RWPE1 (cell line): ENCODE data around the gene LAMB3.

ENCODE experiments used
- CTCF ChIA-PET: fragments of 350-600 bp; sonication (Branson Sonifier 250); formaldehyde crosslinking; extraction: SDS; loops from one replicate; lab custom pipeline; 2021; lab: Yijun Ruan, JAX
- POLR2A ChIA-PET: fragments of 400-600 bp; formaldehyde crosslinking; extraction: SDS; loops from one replicate; lab custom pipeline; 2020; ENCODE audit warnings: antibody characterized with exemption; ENCODE audit not compliant: low non-redundant PET; lab: Yijun Ruan, JAX
- DNase-seq: peaks from one replicate; pipeline ENCODE4 v3.0.0; 2012; ENCODE audit warnings: low spot score
- H3K27ac ChIP-seq: fragments of 450-650 bp; 2 replicates; pipeline ENCODE4 v1.5.1; 2017
- CTCF ChIP-seq: fragments of 450-650 bp; conservative IDR thresholded peaks from 2 replicates; pipeline ENCODE4 v1.5.1; 2017; ENCODE audit warnings: low read depth, mild to moderate bottlenecking

Gene LAMB3

DNA sequence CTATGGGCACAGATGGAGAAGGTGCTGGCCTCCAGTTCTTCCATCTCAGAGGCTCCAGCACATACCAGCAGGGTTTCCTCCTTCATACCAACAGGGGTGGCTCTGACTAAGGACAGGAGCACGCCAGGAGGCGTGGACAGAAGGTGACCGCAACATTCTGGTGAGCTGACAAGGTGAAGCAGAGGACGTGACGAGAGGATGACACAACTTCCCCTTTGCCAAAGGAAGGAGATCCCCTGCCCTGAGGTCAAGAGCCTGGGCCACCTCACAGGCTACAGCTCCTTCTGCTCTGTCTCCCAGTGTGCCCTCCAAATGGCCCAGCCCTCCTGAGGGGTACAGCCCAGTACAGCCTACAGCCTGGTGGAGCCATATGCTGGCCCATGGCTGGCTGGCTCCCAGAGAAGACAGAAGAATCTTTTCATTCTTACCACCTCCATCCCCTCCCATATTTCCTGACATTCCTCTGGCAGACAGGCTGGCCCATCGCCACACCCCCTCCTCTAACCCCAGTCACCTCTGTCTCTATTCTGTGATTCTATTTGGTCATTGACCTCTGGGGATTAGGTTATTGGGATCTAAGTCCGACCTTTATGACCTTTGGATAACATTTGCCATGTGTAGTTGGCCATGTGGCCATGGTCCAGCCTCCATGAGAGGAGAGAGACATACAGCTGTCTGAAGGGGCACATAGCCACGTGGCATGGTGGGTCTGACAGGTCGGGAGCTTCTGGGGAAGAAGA, 5.1 kb upstream of the LAMB3 start:
- peak overlapping the region; percentile 76 for H3K27ac ChIP-seq
- TF ChIP-seq CTCF, result no peak
- ChIA-PET POLR2A (no interaction called here), CTCF (interaction anchor here (1.9 kb wide), 1 partner anchor 13 kb away, joined by 4 read pairs; no protein-coding TSS in a partner anchor)
- DNase-seq, result peak; percentile 57

DNA sequence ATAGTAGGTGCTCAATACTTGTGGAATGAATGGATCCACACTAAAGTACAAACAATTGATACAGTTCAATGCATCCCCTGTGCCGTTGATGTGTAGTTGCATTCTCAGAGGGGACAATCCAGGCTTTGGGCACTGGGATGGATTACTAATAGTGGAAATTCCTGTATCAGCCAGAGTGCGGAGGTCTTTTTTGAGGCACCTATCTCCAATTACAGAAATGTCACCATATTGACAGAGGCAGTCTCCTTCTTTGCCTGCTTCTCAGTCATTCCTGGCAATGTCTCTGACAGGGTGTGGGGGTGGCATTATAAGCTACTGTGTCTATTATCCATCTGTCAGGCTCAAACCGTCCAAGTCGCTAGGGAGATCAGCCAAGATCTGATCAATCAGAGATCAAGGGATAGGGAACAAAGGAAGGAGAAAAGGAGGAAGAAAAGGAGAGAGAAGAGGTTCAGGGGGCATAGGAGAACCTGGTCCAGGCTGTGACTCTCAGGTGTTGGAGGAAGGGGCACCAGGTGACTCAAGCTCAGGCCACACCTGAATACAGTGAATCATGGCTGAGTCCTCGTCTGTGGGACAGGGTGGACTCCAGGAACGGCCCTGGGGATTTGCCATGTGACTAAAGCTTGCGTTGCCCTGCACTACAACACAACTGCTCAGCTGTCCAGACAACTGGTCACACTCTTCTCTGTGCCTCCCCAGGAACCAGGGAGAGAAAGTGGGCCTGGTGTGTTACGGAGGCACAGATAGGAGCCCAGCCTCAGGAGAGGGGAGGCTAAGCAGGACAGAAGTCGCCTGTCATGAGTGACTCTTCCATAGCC, 3.4 kb upstream of the LAMB3 start:
- no peak for TF ChIP-seq CTCF
- peak; percentile 76 for DNase-seq
- CTCF ChIA-PET, result interaction anchor here (0.6 kb wide), 3 partner anchors 37 to 52 kb away, joined by 3 read pairs; no protein-coding TSS in a partner anchor
- peak overlapping the region; percentile 76 for H3K27ac ChIP-seq
- POLR2A ChIA-PET, result no interaction called here

GRCh38 chr1:209653915-209654351, 1.7 kb upstream of the LAMB3 start:
- ChIA-PET POLR2A (interaction anchor here (0.6 kb wide), 1 partner anchor 11 kb away, joined by 3 read pairs; no protein-coding TSS in a partner anchor), CTCF (no interaction called here)
- TF ChIP-seq CTCF, result no peak
- peak overlapping the region; percentile 95 for H3K27ac ChIP-seq
- DNase-seq, result no peak

DNA sequence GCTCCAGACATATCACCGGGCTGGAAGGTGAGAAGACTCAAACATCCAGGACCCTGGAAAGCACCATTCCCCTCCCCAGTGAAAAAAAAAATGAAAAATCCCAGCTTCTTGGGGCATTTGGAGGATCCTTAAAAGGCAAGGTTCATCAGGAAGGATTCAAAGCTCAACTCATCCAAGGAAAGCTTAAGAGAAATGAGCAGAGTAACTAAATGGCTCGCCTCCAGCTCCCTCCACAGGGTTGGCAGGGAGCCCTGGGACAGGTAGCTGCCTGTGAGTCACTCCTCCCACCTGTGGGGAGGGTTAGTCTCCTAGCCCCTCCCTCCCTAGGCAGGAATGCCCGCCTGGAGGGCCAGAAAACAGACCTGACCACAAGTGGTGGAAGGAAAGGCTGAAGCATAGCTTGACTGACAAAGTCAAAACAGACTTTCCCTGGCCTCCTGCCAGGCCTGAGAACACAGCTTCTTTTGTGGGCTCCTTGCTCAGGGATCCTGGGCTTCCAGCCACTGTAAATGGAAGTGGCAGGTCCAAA, 712 bp upstream of the LAMB3 start:
- ChIA-PET POLR2A (interaction anchor here (0.6 kb wide), 1 partner anchor 1113 kb away, joined by 4 read pairs; no protein-coding TSS in a partner anchor), CTCF (interaction anchor here (0.7 to 1.2 kb wide), 3 partner anchors 41 to 95 kb away, joined by 3 to 4 read pairs (median 4); no protein-coding TSS in a partner anchor)
- peak; percentile 97 for DNase-seq
- peak overlapping the region; percentile 95 for H3K27ac ChIP-seq
- no peak for TF ChIP-seq CTCF

- POLR2A ChIA-PET, result no interaction called here
- peak; percentile 89 for DNase-seq
- TF ChIP-seq CTCF, result no peak
- peak overlapping the region; percentile 95 for H3K27ac ChIP-seq
- CTCF ChIA-PET, result no interaction called here
Measured at GRCh38 chr1:209651138-209651587, 1.1 kb downstream of the LAMB3 start.

DNA sequence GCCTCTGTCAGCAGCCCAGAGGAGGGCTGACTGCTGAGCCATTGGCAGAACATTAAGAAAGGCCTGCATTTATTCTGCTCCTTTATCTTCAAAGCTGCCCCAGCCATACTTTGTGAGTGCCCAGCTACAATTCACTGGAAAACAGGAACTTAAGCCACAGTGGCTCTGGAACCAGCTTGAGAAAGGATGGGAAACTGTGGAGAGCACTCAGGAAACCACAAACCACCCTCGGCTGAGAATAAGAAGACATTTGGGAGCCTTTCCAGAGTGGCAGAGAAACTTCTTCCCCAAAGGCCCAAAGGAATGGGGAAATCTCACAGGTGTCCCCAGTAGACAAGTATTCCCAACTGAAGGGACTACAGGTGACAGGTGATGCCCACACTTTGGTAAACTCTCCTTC, 1.8 kb downstream of the LAMB3 start:
- ChIA-PET POLR2A (no interaction called here), CTCF (no interaction called here)
- TF ChIP-seq CTCF, result no peak
- DNase-seq, result no peak
- H3K27ac ChIP-seq, result peak overlapping the region; percentile 95
